Endothelial cell of hepatic sinusoid (primary cell): ENCODE results near the gene LTB.

Experiments used
- in situ Hi-C: cut with HindIII; loops from 2 replicates; pipeline ENCODE4 v1.10.0; 2017; ENCODE audit warnings: low sequenced_read_pairs

The LTB gene

GRCh38 chr6:31532644-31533454 is 49.4 kb downstream of the LTB start:
- in situ Hi-C loops = no loop called here

- in situ Hi-C loops = no loop called here
Measured at GRCh38 chr6:31531771-31532643, 50.2 kb downstream of the LTB start.

GRCh38 chr6:31531162-31531561 is 51.1 kb downstream of the LTB start:
- in situ Hi-C loops = no loop called here

GRCh38 chr6:31530659-31531058 is 51.6 kb downstream of the LTB start:
- in situ Hi-C loops = no loop called here
